GM10248 (cell line): ENCODE data around the gene MYO1F.

Experiments used
- CTCF ChIA-PET: fragments of 300-600 bp; sonication (Branson Sonifier 250); formaldehyde crosslinking; extraction: SDS; loops from one replicate; lab custom pipeline; 2021; ENCODE audit warnings: antibody characterized with exemption; lab: Yijun Ruan, JAX
- POLR2A ChIA-PET: fragments of 350-650 bp; sonication (Branson Sonifier 250); formaldehyde crosslinking; extraction: SDS; loops from one replicate; lab custom pipeline; 2020; ENCODE audit warnings: antibody characterized with exemption; lab: Yijun Ruan, JAX
- DNase-seq: peaks from one replicate; pipeline ENCODE4 v3.0.0; 2012; ENCODE audit errors: extremely low spot score
- CTCF ChIP-seq: IDR thresholded peaks from 2 replicates; pipeline ENCODE4 v1.5.1; 2012; ENCODE audit warnings: mild to moderate bottlenecking, low read depth; ENCODE audit errors: extremely low read depth, missing control alignments, control extremely low read depth

The MYO1F gene

GRCh38 chr19:8601796-8602195 is 24.6 kb upstream of the MYO1F start:
- CTCF ChIA-PET, result no interaction called here
- POLR2A ChIA-PET, result no interaction called here
- no peak for TF ChIP-seq CTCF
- no peak for DNase-seq

GRCh38 chr19:8600816-8601215 is 23.6 kb upstream of the MYO1F start:
- DNase-seq, result no peak
- CTCF ChIA-PET, result no interaction called here
- TF ChIP-seq CTCF, result no peak
- POLR2A ChIA-PET, result no interaction called here

GRCh38 chr19:8600064-8600463 is 22.8 kb upstream of the MYO1F start:
- DNase-seq, result no peak
- ChIA-PET CTCF (interaction anchor here (1.1 to 2.3 kb wide), 2 partner anchors 19 to 22 kb away, joined by 3 to 16 read pairs; partner anchors contain the start of gene MYO1F), POLR2A (no interaction called here)

GRCh38 chr19:8596168-8596567 is 18.9 kb upstream of the MYO1F start:
- no peak for DNase-seq
- TF ChIP-seq CTCF, result no peak
- POLR2A ChIA-PET, result no interaction called here
- CTCF ChIA-PET, result interaction anchor here (4.8 kb wide), 1 partner anchor 16 kb away, joined by 59 read pairs; no protein-coding TSS in a partner anchor

More at GRCh38 chr19:8600064-8600463, 22.8 kb upstream of the MYO1F start:
- no peak for TF ChIP-seq CTCF

- no peak for DNase-seq
- CTCF ChIA-PET, result interaction anchor here (1.0 to 4.8 kb wide), 3 partner anchors 7 to 20 kb away, joined by 3 to 59 read pairs (median 4); no protein-coding TSS in a partner anchor
- POLR2A ChIA-PET, result no interaction called here
- no peak for TF ChIP-seq CTCF
Measured at GRCh38 chr19:8595651-8596050, 18.4 kb upstream of the MYO1F start.

- CTCF ChIA-PET, result interaction anchor here (1.2 to 4.8 kb wide), 5 partner anchors 8 to 100 kb away, joined by 3 to 59 read pairs (median 3); no protein-coding TSS in a partner anchor
- no peak for DNase-seq
- POLR2A ChIA-PET, result no interaction called here
- no peak for TF ChIP-seq CTCF
Measured at GRCh38 chr19:8593931-8594330, 16.7 kb upstream of the MYO1F start.
